Ovary (tissue), 3 donors: ENCODE data around the gene CCT5.

Experiments used
- EP300 ChIP-seq: sonication (generic); formaldehyde crosslinking; IDR thresholded peaks from one replicate; pipeline ENCODE4 v1.6.1; 2017; ENCODE audit warnings: antibody characterized with exemption
- TF ChIP-seq, protein P1 (sequence below), 3 donors: fragments of 450-650 bp in 2 of 3; fragments of 200-600 bp in 1 of 3; IDR thresholded peaks; one replicate each; pipeline versions ENCODE4 v1.5.1 to v1.8.0; 2016 to 2022; ENCODE audit warnings: antibody characterized with exemption in 3 of 3, mild to moderate bottlenecking in 1 of 3
- donor health status: DM: no; HTN: no; CAD: no.

- TF ChIP-seq, protein P1, sequence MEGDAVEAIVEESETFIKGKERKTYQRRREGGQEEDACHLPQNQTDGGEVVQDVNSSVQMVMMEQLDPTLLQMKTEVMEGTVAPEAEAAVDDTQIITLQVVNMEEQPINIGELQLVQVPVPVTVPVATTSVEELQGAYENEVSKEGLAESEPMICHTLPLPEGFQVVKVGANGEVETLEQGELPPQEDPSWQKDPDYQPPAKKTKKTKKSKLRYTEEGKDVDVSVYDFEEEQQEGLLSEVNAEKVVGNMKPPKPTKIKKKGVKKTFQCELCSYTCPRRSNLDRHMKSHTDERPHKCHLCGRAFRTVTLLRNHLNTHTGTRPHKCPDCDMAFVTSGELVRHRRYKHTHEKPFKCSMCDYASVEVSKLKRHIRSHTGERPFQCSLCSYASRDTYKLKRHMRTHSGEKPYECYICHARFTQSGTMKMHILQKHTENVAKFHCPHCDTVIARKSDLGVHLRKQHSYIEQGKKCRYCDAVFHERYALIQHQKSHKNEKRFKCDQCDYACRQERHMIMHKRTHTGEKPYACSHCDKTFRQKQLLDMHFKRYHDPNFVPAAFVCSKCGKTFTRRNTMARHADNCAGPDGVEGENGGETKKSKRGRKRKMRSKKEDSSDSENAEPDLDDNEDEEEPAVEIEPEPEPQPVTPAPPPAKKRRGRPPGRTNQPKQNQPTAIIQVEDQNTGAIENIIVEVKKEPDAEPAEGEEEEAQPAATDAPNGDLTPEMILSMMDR (IDR thresholded peaks at IDR 0.05), result no peak
- TF ChIP-seq EP300, result no peak
Observed at GRCh38 chr5:10279328-10279727, 29.2 kb downstream of the CCT5 start.
